GM12801 (cell line): Measurements from ENCODE around the gene VPS51.

Source experiments
- CTCF ChIP-seq: IDR thresholded peaks from one replicate; pipeline ENCODE4 v1.5.1; 2011; ENCODE audit warnings: control low read depth; ENCODE audit not compliant: insufficient read length; ENCODE audit errors: extremely low read depth

VPS51 gene

GRCh38 chr11:65095974-65096806 is at the start of gene VPS51:
Gene VPS51 (plus strand): TSS chr11:65096214. CDS start chr11:65096251, 37 bp downstream.
- no peak for TF ChIP-seq CTCF

GRCh38 chr11:65047581-65048422 is 48.2 kb upstream of the VPS51 start:
- TF ChIP-seq CTCF, result no peak

GRCh38 chr11:65051398-65051858 is 44.6 kb upstream of the VPS51 start:
- no peak for TF ChIP-seq CTCF

GRCh38 chr11:65053827-65054508 is 42.0 kb upstream of the VPS51 start:
- no peak for TF ChIP-seq CTCF

GRCh38 chr11:65055538-65055937 is 40.5 kb upstream of the VPS51 start:
- TF ChIP-seq CTCF, result no peak

- TF ChIP-seq CTCF, result no peak
Measured at GRCh38 chr11:65056999-65057398, 39.0 kb upstream of the VPS51 start.

- TF ChIP-seq CTCF, result no peak
Measured at GRCh38 chr11:65057526-65057925, 38.5 kb upstream of the VPS51 start.
